GM23338 (cell line): ENCODE results near the gene PPP1R3E. TPM values are rescaled to one million over a fixed set of nuclear protein-coding genes. Genes with fewer than 3 reads are reported as not detected.

ENCODE experiments used
- ATAC-seq: fragments of 200-7000 bp; cut with Tn5 transposase; 3 replicates; pipeline ENCODE4 v1.9.1; 2020
- DNase-seq: peaks from one replicate; pipeline ENCODE4 v3.0.0-alpha.2; 2015; ENCODE audit warnings: low spot score
- H2AFZ ChIP-seq: fragments of 200-600 bp; sonication (generic); 2 replicates; pipeline ENCODE4 v1.8.0; 2016; ENCODE audit warnings: antibody characterized with exemption, mild to moderate bottlenecking, moderate library complexity
- H3F3A ChIP-seq: fragments of 200-600 bp; sonication (generic); replicated peaks from 2 replicates; pipeline ENCODE4 v1.8.0; 2017; ENCODE audit warnings: antibody characterized with exemption, mixed run types, low read depth
- H3K27ac ChIP-seq: fragments of 200-600 bp; sonication (generic); 2 replicates; pipeline ENCODE4 v1.6.1; 2016; ENCODE audit warnings: low read depth
- H3K27me3 ChIP-seq: fragments of 200-600 bp; sonication (generic); 2 replicates; pipeline ENCODE4 v1.8.0; 2016; ENCODE audit warnings: mild to moderate bottlenecking, mixed run types, moderate library complexity; ENCODE audit not compliant: insufficient read depth
- H3K36me3 ChIP-seq: fragments of 200-600 bp; sonication (generic); 2 replicates; pipeline ENCODE4 v1.8.0; 2016; ENCODE audit warnings: mild to moderate bottlenecking; ENCODE audit not compliant: insufficient read depth
- H3K4me1 ChIP-seq: fragments of 200-600 bp; sonication (generic); 2 replicates; pipeline ENCODE4 v1.8.0; 2016; ENCODE audit warnings: mild to moderate bottlenecking, moderate library complexity; ENCODE audit not compliant: insufficient read depth
- H3K4me2 ChIP-seq: fragments of 200-600 bp; sonication (generic); 2 replicates; pipeline ENCODE4 v1.7.1; 2017; ENCODE audit warnings: mixed run types
- H3K4me3 ChIP-seq: fragments of 200-600 bp; sonication (generic); 2 replicates; pipeline ENCODE4 v1.6.1; 2016; ENCODE audit warnings: mixed run types
- H3K79me2 ChIP-seq: fragments of 200-600 bp; sonication (generic); replicated peaks from 2 replicates; pipeline ENCODE4 v1.8.0; 2017; ENCODE audit warnings: mild to moderate bottlenecking; ENCODE audit not compliant: insufficient read depth
- H3K9me2 ChIP-seq: fragments of 200-600 bp; sonication (generic); 2 replicates; pipeline ENCODE4 v1.8.0; 2017; ENCODE audit not compliant: insufficient read depth
- H4K20me1 ChIP-seq: fragments of 200-600 bp; sonication (generic); replicated peaks from 2 replicates; pipeline ENCODE4 v1.8.0; 2017; ENCODE audit warnings: mild to moderate bottlenecking; ENCODE audit not compliant: insufficient read depth
- H3K27ac Mint-ChIP-seq: 2 replicates; pipeline ENCODE4 v1.8.0; 2020; ENCODE audit warnings: inconsistent platforms, mild to moderate bottlenecking, moderate library complexity, mixed read lengths
- H3K27me3 Mint-ChIP-seq: 3 replicates; pipeline ENCODE4 v1.8.0; 2022; ENCODE audit warnings: low read depth, mild to moderate bottlenecking, moderate library complexity, mixed read lengths, inconsistent platforms; ENCODE audit not compliant: insufficient read depth, poor library complexity
- H3K36me3 Mint-ChIP-seq: 3 replicates; pipeline ENCODE4 v1.8.0; 2021; ENCODE audit warnings: low read depth, mild to moderate bottlenecking, inconsistent platforms, moderate library complexity, mixed read lengths
- H3K4me1 Mint-ChIP-seq: 3 replicates; pipeline ENCODE4 v1.8.0; 2020; ENCODE audit warnings: mild to moderate bottlenecking, inconsistent platforms, mixed read lengths
- H3K4me3 Mint-ChIP-seq: 3 replicates; pipeline ENCODE4 v1.8.0; 2021; ENCODE audit warnings: moderate library complexity, mild to moderate bottlenecking, inconsistent platforms, mixed read lengths
- H3K9me3 Mint-ChIP-seq: 3 replicates; pipeline ENCODE4 v1.8.0; 2020; ENCODE audit warnings: moderate library complexity, mild to moderate bottlenecking, inconsistent platforms, mixed read lengths
- JUNB ChIP-seq: IDR thresholded peaks from one replicate; pipeline ENCODE4 v1.6.1; 2016; ENCODE audit warnings: antibody characterized with exemption; ENCODE audit not compliant: unreplicated experiment
- ZNF114 ChIP-seq: fragments of 250-450 bp; sonication (Bioruptor Pico); IDR thresholded peaks from 2 replicates; pipeline ENCODE4 v1.5.0; 2020; ENCODE audit warnings: mild to moderate bottlenecking, moderate library complexity
- polyA plus RNA-seq: library from polyadenylated mRNA; unstranded; fragments of >200 nt; fragmentation: Nextera tagmentation; extraction: Ambion mirVana; gene quantifications from 2 replicates; pipeline ENCODE4 v1.2.1, GENCODE V29; 2016
- total RNA-seq: library from RNA; depleted of rRNA; stranded (reverse); fragments of >200 nt; shearing (Covaris generic); gene quantifications from 2 replicates; pipeline ENCODE4 v1.2.3, GENCODE V29; 2014
- TF ChIP-seq, protein P1 (sequence below): IDR thresholded peaks from 2 replicates; pipeline ENCODE4 v1.6.1; 2016; ENCODE audit warnings: antibody characterized with exemption
- TF ChIP-seq, protein P2 (sequence below): fragments of 250-450 bp; sonication (Bioruptor Pico); IDR thresholded peaks from 2 replicates; pipeline ENCODE4 v1.5.0; 2020; ENCODE audit warnings: mild to moderate bottlenecking, moderate library complexity

The PPP1R3E gene
- total and polyA plus RNA-seq, 2 experiments from 2014 or later, result 2.3 to 2.5 TPM

DNA sequence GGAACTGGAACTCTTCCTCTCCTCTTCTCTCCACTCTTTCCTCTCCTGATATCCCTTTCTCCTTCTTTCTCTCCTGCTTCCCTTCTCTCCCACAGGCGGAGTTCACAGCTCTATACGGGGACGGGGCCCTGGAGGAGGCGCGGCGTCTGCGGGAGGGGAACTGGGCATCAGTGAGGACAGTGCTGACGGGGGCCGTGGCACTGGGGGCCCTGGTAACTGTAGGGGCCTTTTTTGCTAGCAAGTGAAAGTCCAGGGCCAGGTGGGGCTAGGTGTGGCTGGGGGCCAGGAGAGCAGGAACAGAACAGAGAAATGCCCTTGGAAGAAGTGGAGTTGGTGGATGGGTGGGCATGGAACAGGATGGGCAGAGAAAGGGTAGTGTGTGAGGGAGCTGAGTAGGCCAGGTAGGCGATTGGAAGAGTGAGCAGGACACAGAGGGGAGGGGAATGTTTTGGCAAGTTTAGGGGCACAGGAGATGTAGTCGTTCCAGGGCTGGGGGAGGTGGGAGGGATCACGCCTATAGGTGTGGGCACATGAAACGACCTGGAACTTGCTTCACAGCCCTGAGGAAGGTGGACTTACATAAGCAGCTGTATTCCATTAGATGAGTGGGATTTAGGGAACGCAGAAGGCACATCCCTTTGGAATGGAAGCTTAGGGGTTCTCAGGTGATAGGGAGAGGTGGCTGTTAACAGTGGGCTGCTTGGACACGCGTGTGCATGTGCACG is 6.2 kb upstream of the PPP1R3E start (continued):
- TF ChIP-seq, protein P1, sequence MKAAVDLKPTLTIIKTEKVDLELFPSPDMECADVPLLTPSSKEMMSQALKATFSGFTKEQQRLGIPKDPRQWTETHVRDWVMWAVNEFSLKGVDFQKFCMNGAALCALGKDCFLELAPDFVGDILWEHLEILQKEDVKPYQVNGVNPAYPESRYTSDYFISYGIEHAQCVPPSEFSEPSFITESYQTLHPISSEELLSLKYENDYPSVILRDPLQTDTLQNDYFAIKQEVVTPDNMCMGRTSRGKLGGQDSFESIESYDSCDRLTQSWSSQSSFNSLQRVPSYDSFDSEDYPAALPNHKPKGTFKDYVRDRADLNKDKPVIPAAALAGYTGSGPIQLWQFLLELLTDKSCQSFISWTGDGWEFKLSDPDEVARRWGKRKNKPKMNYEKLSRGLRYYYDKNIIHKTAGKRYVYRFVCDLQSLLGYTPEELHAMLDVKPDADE, result no peak
- TF ChIP-seq, protein P2, sequence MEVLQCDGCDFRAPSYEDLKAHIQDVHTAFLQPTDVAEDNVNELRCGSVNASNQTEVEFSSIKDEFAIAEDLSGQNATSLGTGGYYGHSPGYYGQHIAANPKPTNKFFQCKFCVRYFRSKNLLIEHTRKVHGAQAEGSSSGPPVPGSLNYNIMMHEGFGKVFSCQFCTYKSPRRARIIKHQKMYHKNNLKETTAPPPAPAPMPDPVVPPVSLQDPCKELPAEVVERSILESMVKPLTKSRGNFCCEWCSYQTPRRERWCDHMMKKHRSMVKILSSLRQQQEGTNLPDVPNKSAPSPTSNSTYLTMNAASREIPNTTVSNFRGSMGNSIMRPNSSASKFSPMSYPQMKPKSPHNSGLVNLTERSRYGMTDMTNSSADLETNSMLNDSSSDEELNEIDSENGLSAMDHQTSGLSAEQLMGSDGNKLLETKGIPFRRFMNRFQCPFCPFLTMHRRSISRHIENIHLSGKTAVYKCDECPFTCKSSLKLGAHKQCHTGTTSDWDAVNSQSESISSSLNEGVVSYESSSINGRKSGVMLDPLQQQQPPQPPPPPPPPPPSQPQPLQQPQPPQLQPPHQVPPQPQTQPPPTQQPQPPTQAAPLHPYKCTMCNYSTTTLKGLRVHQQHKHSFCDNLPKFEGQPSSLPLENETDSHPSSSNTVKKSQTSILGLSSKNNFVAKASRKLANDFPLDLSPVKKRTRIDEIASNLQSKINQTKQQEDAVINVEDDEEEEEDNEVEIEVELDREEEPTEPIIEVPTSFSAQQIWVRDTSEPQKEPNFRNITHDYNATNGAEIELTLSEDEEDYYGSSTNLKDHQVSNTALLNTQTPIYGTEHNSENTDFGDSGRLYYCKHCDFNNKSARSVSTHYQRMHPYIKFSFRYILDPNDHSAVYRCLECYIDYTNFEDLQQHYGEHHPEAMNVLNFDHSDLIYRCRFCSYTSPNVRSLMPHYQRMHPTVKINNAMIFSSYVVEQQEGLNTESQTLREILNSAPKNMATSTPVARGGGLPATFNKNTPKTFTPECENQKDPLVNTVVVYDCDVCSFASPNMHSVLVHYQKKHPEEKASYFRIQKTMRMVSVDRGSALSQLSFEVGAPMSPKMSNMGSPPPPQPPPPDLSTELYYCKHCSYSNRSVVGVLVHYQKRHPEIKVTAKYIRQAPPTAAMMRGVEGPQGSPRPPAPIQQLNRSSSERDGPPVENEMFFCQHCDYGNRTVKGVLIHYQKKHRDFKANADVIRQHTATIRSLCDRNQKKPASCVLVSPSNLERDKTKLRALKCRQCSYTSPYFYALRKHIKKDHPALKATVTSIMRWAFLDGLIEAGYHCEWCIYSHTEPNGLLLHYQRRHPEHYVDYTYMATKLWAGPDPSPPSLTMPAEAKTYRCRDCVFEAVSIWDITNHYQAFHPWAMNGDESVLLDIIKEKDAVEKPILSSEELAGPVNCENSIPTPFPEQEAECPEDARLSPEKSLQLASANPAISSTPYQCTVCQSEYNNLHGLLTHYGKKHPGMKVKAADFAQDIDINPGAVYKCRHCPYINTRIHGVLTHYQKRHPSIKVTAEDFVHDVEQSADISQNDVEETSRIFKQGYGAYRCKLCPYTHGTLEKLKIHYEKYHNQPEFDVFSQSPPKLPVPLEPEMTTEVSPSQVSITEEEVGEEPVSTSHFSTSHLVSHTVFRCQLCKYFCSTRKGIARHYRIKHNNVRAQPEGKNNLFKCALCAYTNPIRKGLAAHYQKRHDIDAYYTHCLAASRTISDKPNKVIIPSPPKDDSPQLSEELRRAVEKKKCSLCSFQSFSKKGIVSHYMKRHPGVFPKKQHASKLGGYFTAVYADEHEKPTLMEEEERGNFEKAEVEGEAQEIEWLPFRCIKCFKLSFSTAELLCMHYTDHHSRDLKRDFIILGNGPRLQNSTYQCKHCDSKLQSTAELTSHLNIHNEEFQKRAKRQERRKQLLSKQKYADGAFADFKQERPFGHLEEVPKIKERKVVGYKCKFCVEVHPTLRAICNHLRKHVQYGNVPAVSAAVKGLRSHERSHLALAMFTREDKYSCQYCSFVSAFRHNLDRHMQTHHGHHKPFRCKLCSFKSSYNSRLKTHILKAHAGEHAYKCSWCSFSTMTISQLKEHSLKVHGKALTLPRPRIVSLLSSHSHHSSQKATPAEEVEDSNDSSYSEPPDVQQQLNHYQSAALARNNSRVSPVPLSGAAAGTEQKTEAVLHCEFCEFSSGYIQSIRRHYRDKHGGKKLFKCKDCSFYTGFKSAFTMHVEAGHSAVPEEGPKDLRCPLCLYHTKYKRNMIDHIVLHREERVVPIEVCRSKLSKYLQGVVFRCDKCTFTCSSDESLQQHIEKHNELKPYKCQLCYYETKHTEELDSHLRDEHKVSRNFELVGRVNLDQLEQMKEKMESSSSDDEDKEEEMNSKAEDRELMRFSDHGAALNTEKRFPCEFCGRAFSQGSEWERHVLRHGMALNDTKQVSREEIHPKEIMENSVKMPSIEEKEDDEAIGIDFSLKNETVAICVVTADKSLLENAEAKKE (CRISPR knock-in tag), result no peak
- no peak for TF ChIP-seq JUNB

GRCh38 chr14:23307687-23308644 is 5.3 kb upstream of the PPP1R3E start:
- Histone ChIP-seq H3K4me1 (peaks cover 15% of the 10 kb centered on the region), H3K4me2 (peak overlapping the region; percentile 96), H3K4me3 (peak overlapping the region; percentile 85), H3K27me3 (peaks cover 22% of the 10 kb centered on the region), H3K27ac (no peak overlapping the region), H3K9me2 (no peaks in the 10 kb centered on the region), H3K36me3 (no peaks in the 10 kb centered on the region; the same call in 1 of the 2 replicates), H3K79me2 (peaks cover 11% of the 10 kb centered on the region; the same call in 1 of the 2 replicates), H4K20me1 (no peaks in the 10 kb centered on the region; the same call in 1 of the 2 replicates), H2AFZ (no peak overlapping the region), H3F3A (peaks cover 12% of the 10 kb centered on the region; the same call in 1 of the 2 replicates)
- H3K4me3 Mint-ChIP-seq, result peak overlapping the region; percentile 94
- no peak for DNase-seq
- H3K27ac Mint-ChIP-seq, result no peak overlapping the region
- TF ChIP-seq ZNF114 (CRISPR knock-in tag), result no peak
- no peak for ATAC-seq
- H3K4me1 Mint-ChIP-seq, result peaks cover 25% of the 10 kb centered on the region
- no peaks in the 10 kb centered on the region; the same call in 2 of the 3 replicates for H3K9me3 Mint-ChIP-seq
- peaks cover 13% of the 10 kb centered on the region for H3K27me3 Mint-ChIP-seq
- H3K36me3 Mint-ChIP-seq, result peaks cover 24% of the 10 kb centered on the region; the same call in 2 of the 3 replicates
